Astrocyte (in vitro differentiated cells and primary cell): Measurements from ENCODE around the gene C10orf120.

Experiments
- CTCF ChIP-seq: IDR thresholded peaks from 2 replicates; pipeline ENCODE4 v1.5.1; 2011; ENCODE audit warnings: low read depth, mild to moderate bottlenecking, inconsistent platforms, low read length, moderate library complexity; ENCODE audit not compliant: insufficient read depth
- EZH2 ChIP-seq: IDR thresholded peaks from 2 replicates; pipeline ENCODE4 v1.6.1; 2012; ENCODE audit warnings: mild to moderate bottlenecking, low read length, inconsistent platforms; ENCODE audit not compliant: insufficient read depth

- TF ChIP-seq CTCF = no peak
- no peak for TF ChIP-seq EZH2
These were observed 43.9 kb downstream of the C10orf120 start for GRCh38 chr10:122655524-122656307.
